HG03108 (cell line): ENCODE data around the gene NHSL1.
A peak's percentile ranks its signal among the peaks of the same experiment; 100 is the strongest.

Experiments used
- ATAC-seq: cut with Tn5 transposase; IDR thresholded peaks from one replicate; pipeline ENCODE4 v1.9.1; 2021; ENCODE audit warnings: moderate library complexity; ENCODE audit not compliant: unreplicated experiment

NHSL1 gene

DNA sequence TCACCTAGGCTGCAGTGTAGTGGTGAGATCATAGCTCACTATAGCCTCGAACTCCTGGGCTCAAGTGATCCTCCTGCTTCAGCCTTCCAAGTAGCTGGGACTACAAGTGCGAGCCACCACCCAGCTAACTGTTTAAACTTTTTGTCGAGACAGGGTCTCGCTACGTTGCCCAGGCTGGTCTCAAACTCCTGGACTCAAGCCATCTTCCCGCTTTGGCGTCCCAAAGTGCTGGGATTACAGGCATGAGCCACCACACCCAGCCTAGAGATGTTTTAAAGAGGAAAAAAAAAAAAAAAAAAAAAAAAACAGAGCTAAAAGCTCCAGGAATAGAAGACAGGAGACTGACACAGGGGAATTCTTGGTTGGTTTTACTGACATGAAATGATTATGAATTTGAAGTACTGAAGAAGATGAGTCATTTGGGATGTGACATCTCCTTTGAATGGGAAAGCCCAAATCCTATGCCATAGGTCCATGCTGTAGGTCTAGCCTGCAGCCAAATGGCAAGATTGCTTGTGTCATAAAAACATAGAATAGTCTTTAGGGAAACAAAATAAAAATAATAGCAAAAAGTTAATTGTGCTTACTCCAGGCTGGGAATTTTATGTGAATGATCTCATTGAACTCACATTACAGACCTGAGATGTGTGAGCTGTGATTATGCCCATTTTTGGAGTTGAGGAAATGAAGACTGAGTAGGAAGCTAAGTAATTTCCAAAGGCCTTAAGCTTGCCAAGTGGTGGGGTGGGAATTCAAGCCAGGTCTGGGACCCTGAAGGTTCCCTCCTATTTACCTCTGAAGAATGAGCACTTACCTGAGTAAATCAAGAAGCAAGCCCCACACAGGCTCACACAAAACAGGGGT is 24.3 kb upstream of the NHSL1 start:
- ATAC-seq, result no peak

DNA sequence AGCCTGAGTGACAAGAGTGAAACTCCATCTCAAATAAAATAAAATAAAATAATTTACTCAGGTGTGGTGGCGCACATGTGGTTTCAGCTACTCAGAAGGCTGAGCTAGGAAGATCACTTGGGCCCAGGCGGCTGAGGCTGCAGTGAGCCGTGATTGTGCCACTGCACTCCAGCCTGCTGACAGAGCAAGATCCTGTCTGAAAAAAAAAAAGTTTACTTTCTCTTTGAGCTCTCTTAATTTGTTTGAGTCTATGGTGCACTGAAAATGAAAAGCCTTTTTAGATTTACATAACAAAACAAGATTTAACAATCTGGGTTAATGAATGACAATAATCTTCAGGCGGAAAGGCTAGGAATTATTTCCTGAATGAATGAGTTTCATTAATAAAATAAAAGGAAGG is 23.3 kb upstream of the NHSL1 start:
- no peak for ATAC-seq

DNA sequence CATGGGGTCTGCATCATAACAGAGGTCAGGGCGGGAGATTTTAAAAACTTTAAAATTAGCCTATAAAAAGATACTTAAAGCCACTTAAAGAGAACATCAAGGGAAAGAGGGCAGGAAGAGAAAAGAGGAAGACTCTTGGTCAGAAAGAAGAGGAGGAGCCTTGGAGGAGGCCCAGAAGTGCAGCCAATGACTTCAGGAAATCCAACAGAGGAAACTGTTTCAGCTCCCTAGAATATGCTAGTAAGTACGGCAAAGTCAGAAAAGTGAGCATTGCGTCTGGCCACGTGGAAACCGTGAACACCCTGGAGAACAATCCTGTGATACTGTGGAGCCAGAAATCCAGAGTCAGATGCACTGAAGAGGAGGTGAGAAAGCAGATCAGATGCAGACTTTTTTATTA is 22.5 kb upstream of the NHSL1 start:
- no peak for ATAC-seq

DNA sequence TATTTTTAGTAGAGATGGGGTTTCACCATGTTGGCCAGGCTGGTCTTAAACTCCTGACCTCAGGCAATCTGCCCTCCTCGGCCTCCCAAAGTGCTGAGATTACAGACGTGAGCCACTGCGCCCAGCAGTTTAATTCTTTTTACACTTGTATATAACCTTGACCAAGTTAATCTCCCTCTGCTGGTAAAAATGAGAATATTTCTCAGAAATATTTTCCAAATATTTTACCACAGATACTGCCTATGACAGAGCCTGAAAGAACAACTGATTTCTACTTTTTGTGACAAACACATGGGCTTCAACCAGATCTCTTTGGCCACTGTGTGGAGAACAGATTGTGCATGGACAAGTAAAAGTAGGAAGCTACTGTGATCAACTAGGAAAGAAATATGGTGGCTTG is 21.2 kb upstream of the NHSL1 start:
- ATAC-seq, result no peak

DNA sequence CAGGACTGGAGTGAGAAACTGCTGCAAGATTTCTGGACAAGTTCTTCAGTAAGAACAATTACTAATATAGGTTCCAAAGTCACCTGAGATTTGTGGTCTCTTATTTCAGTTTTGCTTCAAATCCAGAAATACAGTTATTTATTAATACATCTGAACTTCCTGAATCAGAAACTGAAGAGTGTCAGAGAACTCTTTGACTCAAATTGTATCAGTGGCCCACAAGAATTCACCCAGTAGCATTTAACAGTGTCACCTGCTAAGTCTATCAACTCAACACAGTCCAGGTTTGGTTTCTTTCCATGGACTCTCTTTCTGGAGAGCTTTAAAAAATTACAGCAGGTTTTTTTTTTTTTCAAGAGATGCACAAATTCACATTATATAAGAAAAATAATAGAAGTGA is 18.8 kb upstream of the NHSL1 start:
- ATAC-seq, result peak; percentile 32

DNA sequence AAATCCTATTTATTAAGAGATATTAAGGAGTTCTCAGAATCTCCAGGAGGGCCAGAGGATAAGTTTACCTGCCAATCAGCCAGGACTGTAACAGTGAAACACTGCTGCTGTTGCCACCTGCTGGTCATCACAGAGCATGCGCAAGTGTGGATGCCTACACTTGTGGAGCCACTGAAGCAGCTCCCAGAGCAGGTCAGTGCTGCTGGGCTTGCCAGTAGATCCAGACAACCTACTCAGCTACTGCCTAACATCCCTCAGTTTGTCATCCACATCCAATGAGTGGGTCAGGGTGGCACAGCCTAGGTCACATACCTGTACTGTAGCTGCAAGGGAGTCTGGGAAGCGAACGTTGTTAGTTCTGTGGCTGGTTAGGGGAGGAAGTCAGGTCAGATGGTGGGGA is 18.3 kb upstream of the NHSL1 start:
- ATAC-seq, result peak; percentile 75

DNA sequence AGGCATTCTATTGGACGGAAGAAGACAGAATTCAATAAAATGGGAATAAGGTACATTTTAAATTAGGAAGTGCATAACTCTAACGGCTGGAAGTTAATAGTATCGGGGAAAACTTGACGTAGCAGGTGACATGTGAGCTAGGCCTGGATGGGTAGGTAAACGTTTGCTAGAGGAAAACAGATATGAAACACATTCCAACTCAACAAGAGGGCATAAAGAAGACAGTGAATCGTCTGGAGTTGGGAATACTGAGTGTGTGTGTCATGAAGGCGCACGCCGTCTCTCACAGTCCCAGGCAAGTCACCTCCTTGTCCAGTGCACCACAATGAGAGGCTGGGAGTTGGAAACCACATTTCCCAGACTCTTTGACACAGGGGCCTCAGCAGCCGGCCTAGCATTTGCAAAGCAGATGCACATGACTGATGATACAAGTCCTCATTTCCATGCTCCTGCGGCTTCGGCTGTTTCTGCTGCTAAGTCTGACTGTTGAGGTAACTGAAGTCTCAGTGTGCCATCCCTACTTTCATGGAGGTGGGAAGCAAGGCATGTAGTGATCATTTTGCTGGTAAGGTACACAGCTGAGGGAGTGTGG is 16.5 kb upstream of the NHSL1 start:
- no peak for ATAC-seq

DNA sequence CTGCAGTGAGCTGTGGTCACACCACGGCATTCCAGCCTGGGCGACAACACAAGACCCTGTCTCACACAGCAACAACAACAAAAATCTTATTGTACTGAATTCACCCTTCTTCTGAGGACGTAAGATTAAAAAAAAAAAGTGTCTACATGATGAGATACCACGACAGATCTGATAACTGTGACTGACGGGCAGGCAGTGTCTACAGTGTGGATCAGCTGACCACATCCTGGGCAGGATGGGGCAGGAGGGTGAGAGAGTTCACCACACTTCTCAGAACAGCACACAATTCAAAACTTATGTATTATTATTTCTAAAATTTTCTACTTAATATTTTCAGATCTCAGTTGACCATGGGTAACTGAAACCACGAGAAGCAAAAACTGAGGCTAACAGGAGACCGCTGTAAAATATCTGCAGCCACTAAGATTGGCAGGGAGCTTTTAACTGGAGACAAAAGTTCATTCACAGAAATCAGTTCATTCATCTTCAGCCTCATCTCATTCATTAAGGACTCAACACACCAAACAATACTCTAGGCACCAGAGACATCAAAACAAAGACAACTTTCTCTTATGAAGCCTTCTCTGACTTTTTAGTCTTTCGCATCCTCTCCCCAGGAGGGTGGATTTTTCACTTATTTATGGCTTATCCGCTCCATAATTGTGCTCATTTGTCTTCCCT is 15.7 kb upstream of the NHSL1 start:
- ATAC-seq, result no peak

DNA sequence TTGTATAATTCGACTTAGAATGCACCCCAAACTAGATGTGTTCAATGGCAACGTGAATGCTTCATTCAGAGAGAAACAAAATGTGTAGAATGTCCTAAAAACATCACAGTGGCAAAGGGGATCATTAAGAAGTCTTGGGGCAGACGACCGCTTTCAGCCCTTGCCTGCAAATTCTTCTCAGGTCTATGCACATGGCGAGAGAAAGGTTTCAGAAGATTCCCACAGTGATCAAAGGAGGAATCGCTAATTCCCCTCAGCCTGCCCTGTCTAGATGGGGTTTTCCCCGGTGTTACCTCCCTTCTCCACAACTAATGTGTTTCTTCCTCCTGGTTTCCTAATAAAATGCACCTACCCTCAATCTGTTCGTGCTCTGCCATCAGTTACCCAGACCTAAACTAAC is 13.3 kb upstream of the NHSL1 start:
- ATAC-seq, result no peak

DNA sequence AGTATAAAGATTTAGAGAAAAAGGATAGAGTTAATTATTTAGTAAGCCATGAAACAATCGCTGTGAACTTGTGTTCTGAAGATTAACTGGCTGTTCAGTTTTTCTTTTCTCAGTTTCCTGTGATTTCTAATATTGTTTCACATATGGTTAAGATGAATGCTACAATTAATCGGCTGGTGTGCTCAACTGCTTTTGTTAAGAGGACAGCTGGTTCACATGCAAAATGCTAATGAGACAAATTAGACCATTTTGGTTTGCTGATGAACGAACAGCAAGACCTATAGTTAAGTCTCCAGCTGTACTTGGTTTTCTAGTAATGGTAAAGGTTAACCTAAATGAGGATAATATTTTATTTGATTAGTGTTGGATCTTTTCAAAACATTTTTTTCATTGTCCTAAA is 10.8 kb upstream of the NHSL1 start:
- no peak for ATAC-seq

DNA sequence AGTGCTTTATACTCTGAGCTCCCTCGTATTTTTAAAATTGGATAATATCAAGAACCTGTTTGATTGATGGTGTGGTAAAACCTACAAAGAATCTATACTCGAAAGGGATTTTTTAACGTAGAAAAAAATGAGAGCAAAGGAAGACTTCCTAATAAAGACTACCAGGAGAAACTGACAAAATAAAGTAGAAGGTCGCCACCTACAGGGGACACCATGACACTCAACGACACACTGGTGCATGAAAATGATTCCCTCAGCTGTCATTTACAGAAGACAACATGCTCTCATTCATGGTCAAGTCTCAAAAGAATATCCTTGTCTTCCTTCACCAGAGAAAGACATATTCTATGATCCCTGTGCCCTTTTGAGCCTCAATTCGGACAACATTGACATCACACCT is 10.1 kb upstream of the NHSL1 start:
- no peak for ATAC-seq

DNA sequence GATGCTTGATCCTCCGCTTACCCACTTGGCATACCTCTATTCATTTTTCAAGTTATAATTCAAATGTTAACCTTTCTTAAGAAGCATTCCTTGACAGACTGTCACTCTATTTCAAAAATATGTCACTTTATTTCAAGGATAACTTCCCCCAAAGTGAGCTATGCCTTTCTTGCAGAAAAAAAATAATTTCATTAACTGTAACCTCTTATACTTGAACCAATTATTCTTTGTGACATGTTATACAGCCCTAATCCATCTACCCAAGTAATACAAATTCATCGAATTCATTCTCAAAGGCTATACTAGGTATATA is 9.3 kb upstream of the NHSL1 start:
- ATAC-seq, result no peak

DNA sequence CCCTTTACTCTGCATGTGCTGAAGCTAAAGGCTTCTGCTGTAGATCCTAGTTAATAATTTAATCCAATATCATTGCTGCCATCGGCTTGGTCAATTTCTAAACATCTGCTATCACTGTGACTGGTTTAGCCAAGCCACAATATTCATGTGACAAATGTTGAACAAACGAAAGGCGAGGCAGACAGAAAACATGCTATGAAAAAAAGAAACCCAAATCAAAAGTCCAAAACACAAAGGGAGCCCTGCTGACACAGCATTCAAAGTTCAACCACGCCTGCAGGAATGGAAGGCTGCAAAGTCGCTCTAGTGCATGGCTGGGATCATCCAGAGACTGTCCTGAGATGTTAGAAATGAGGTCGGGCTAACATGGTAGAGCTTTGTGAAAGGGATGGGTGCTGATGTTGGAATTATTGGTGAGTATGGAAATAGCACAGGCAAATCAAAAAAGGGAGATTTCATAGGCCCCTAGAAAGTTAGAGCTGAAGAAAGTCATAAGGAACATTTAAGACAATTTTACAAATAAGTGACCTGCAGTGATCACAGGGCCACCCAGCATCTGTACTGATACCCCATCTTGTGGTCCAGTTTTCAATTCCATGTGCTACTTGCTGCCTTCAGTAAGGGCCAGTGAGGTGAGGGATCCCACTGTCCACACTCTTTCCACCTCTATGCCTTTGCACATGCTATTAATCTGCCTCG is 8.8 kb upstream of the NHSL1 start:
- ATAC-seq, result no peak

DNA sequence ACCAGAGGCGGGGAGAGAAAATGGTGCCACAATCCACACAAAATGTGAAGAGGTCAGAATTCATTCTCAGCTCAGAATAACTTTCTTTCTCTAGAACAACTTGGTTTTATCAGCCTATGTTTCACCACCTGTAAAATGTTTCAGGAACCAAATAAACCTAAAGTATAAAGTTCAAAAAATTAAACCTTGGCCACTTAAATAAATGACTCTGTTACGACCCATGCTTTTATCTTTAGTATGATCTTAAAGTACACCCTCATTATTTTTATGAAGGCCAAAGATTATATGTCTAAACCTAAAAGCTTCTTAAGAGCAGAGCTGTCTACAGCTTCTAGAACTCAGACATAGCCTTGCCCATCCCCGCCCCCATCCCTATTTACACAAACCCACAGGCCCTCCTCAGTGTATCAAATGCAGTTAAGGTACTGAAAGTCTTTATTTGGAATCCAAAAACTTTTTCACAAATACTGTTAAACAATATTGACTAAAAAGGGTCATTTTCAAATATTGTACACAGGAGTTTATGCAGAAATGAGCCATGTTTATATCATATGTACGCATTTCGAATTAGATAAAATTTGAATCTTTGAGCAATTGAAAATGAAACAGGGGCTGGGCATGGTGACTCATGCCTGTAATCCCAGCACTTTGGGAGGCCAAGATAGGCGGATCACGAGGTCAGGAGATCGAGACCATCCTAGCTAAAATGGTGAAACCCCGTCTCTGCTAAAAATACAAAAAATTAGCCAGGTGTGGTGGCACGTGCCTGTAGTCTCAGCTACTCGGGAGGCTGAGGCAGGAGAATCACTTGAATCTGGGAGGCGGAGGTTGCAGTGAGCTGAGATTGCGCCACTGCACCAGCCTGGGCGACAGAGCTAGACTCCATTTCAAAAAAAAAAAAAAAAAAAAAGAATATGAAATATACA is 5.7 kb upstream of the NHSL1 start:
- no peak for ATAC-seq

DNA sequence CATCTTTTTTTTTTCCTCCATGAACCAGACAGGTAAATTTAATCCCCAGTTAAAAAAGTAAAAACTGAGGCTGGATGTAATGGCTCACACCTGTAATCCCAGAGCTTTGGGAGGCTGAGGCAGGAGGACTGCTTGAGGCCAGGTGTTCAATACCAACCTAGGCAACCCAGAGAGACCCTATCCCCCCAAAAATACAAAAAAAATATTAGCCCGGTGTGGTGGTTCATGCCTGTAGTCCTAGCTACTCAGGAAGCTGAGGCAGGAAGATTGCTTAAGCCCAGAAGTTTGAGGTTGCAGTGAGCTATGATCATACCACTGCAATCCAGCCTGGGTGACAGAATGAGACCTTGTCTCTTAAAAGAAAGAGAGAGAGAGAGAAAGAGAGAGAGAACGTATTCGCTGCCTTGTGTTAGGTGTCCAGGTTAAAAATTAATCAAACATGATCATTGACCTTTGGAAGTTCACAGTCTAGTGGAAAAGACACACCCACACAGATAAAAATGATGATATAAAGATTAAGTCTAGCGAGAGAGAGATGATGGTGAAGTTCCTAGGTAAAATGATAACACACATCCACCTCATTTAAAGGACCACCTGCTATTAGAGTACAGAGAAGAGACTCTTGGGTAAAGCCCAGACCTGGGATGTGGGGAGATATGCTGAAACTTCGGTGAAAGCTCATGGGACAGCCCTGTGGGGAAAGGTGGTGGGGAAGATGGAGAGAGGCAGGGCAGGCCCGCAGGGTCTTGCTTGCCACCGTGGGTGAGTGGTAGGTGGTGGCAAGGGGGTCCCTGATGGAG is 4.8 kb upstream of the NHSL1 start:
- ATAC-seq, result no peak

DNA sequence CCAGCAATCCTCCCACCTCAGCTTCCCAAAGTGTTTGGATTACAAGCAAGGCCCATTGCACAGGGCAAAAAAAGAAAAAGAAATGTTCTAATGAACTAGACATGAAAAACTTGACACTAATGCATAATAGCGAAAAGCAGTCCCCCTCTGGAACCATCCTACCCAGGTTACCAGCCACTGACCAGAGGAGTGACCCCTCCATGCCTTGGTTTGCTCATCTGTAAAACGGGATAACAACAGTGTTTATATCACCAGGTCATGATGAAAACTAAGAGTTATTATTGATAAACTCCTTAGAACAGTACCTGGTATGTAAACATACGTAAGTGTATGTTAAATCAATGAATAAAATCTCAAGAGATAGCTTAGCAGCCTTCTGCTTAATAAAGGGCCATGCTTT is 3.3 kb upstream of the NHSL1 start:
- no peak for ATAC-seq

DNA sequence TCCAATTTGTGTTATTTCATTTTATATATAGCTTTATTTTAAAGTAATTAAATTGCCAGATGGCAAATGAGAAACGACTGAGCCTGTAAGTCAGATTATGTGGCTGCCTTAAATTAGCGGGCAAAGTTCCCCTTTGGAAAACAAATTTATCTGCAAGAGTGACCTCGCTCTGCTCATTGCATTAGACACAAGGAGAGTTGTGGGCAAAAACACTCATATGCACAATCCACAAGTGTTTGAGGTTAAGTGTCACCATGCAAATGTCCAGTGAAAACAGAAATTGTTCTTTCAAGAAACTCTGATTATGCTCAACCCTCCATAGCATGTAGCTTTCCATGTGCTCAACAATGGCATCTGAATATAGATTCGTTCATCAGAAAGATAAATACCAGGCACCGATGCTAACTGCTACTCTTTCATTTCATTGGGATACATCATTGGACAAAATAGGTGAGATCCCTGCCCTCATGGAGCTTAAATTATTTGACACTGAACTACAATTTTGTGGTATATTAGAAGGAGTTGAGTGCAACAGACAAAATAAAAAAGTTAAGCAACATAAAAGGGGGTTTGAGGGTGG is 1.7 kb upstream of the NHSL1 start:
- no peak for ATAC-seq

DNA sequence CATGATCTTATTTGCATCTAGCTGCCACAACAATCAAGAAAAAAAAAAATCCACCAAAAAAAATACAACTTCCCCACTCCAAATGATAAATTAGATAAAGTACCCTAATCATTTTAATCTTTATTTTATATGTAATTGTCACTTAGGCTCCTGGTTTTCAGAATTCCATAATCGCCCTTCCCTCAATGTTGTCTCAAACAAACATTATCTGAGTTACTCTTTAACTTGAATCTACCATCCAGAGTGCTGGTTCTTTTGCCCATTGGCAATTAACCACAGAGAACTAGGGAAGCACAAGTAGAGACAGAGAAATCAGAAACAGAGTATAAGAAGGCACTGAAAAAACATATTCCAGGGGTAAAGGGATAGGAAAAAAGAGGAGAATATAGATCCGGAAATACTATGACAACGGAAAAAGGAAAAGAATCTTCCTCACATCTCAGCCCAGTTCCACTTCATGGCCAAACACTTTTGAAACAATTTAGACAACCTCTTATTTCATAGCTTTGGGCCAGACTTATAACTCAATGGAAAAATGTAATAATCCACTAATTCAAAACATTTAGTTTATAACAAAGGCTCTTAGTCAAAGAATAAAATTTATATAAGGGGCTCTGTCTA is 861 bp upstream of the NHSL1 start:
- no peak for ATAC-seq

DNA sequence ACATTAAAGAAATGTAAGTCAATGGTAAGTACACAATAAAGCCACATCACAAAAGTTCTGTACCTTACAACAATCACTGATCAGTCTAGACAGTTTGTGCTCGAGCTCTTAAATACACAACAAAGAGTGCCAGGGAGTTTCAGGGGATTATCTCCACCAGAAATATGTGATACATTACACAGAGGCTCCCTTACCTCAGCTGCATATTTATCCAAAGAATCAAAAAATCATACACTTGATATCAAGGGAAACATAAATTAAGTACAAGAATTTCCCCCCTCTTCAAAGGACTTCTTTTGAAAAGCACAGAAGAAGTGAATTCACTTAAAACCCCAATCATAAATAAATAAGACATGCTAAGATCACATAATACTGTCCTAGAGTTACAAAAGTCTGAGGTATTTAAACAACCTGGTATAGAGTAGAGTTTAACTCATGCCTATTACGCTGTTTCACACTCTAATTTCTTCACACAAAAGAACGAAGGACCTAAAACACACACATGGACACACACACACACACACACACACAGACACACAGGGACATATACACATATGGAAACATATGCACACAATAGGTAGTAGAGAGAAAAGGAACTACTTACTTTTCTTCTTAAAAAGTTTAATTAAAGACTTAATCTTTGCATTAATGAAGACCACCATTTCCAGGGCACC is 528 bp downstream of the NHSL1 start:
- no peak for ATAC-seq
